ENCODE data around the gene L3MBTL4.
"Not testable (repeated sequence)": the region's sequence is repeated elsewhere in the genome, so short reads cannot be mapped to it uniquely, and the experiment has no call there.

The L3MBTL4 gene

DNA sequence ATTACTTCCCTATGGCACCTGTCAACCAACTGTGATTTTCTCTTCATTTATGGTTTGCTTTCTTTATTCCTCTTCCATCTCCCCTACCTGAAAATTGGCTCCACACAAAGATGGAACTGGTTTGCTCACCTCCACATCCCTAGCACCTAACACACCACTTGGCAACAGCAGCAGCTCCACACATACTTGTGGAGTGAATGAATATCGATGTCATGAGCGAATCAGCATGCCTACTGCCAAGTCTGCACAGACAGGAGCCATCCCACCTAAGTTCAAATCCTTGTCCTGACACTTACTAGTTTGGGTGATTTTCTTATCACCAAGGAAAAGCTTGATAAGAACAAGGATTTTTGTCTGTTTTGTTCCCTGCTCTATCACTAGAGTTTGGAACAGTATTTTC, 328.0 kb downstream of the L3MBTL4 start:
- no peak for DNase-seq

DNA sequence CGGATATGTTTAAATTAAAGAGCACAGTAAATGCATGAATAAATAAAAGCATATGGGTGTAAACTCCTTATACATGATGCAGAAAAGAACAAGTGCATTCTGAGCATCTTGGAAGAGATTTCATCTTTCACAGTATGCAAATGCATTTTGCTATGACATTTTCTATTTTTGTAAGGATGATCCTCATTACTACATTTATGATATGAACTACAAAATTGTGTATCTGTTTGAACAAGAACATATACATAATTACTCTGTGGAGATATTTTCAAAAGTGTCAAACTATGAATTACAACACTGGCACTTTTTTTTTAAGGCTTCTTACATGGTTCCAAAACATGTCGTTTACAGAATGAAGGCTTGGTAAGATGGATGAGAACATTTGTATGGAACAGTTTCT, 335.3 kb downstream of the L3MBTL4 start:
- DNase-seq, result no peak

DNA sequence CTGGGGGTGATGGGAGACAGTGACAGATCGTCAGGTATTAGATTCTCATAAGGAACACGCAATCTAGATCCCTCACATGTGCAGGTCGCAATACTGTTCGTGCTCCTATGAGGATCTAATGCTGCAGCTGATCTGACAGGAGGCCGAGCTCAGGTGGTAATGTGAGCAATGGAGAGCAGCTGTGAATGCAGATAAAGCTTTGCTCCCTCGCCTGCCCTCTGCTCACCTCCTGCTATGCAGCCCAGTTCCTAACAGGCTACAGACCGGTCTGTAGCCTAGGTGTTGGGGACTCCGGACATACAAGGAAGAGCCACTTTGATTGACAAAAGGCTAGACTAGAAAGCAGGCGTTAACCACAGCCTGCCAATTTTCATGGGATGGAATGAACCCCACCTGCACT, 335.8 kb downstream of the L3MBTL4 start:
- DNase-seq, result no peak

DNA sequence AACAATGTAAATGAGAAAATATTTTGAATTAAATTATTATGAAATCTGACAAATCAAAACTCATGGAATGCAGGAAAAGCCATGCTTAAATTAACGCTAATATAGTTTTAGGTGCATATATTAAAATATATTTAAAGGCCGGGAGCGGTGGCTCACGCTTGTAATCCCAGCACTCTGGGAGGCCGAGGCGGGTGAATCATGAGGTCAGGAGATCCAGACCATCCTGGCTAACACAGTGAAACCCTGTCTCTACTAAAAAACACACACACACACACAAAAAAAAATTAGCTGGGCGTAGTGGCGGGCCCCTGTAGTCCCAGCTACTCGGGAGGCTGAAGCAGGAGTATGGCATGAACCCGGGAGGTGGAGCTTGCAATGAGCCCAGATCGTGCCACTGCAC, 342.3 kb downstream of the L3MBTL4 start:
- DNase-seq, result not testable (repeated sequence)

DNA sequence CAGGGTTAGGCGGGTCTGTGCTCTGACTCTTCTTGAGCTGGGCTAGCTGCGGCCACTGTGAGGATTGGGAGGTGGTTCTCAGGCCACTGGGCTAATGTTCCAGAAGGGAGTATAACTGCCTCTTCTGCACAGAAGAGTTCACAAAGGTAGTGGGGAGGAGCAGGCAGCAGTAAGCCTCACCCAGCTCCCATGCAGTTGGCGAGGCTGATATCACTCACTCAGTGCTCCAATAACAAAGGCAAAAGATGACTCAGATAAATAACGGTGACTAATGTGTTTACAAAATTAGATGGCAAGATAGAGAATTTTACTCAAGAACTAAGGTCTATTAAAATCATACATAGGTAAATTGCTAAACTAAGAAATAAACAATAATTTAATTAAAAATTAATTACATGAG, 345.2 kb downstream of the L3MBTL4 start:
- DNase-seq, result no peak

DNA sequence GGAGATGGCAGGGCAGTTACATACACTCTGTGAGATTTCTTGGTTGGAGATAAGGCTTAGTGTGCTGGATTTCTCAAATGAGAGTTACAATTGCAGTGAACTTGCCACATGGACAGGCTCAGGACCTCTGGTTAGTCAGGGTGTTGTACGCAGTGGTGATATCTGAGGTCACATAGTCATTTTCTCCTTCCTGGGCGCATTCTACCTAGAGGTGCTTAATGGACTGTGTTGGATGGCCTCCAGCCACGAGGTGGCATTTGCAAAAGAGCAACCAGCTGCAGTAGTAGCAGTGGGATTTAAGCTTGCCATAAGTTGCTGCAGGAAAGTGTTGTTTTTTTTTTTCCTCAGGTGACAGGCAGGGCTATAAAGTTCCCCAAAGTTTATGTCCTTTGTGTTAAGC, 345.6 kb downstream of the L3MBTL4 start:
- DNase-seq, result no peak

DNA sequence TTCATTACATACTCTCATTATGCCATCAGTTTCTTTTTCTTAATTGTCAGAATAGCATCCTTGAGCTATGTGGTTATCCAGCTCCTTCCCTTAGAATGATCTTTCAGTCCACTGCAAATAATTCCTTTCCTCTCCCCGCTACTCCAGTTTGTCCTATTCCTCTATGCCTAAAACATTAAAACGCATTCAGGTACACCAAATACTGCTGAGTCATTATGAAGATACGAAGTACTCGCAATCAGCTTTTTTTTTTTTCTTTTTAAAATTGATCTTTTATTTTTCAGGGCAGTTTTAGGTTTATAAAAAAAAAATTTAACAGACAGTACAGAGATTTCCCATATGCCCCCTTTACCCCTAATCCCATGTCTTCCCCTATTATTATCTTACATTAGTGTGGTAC, 354.6 kb downstream of the L3MBTL4 start:
- DNase-seq, result no peak

DNA sequence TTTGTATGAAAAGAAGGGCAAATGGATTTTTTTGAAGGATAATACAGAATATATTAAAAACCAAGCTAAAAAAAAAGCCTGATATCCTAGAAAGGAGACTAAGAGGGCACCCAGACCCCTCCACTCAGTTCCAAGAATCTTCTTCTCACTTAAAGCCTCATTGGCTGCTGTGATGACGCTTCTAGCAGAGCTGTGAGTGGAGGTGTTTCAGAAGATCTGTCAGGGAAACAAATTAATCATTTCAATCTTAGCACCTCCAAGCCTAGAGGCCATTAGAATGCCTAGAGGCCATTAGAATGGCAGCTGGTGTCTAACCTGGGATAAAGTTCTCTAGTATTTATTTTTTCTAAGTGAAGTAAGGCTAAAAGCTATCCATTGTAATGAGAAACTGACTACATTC, 355.2 kb downstream of the L3MBTL4 start:
- DNase-seq, result no peak

DNA sequence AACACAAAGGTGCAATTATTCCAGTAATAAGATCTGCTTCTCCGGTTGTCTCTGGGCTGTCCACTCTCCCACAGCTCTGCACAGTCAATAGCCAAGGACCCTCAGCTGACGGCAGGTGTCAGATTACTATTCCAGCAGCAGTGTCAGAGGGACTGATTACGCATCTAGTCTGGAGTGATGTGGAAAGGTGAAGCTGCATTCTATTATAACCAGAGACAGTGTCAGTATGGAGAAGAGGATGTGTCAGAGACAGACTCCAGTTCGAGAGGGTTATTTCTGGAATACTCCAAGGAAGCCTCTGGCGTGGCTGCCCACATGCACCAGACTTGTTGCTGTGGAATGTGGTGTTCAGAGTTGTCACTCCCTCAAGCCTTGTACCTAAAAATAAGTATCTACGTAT, 355.8 kb downstream of the L3MBTL4 start:
- DNase-seq, result peak; percentile 34 to 66

DNA sequence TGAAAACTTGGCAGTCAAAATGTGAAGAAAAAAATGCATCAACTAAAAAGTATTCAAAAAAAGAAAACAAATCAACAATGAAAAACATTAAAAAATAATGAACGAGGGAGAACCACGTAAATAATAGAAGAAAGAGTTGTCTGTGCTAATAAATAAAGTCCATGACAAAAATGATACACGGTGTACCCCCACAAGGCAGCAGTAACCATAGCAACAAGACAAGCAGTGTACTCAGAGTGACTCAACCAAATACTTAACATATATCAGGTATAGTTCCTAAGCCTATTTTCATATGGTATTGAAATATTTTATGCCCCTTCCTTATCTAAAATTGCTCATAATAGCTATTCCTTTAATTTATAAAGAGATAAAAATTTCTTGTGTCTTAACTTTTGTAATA, 357.1 kb downstream of the L3MBTL4 start:
- no peak for DNase-seq

DNA sequence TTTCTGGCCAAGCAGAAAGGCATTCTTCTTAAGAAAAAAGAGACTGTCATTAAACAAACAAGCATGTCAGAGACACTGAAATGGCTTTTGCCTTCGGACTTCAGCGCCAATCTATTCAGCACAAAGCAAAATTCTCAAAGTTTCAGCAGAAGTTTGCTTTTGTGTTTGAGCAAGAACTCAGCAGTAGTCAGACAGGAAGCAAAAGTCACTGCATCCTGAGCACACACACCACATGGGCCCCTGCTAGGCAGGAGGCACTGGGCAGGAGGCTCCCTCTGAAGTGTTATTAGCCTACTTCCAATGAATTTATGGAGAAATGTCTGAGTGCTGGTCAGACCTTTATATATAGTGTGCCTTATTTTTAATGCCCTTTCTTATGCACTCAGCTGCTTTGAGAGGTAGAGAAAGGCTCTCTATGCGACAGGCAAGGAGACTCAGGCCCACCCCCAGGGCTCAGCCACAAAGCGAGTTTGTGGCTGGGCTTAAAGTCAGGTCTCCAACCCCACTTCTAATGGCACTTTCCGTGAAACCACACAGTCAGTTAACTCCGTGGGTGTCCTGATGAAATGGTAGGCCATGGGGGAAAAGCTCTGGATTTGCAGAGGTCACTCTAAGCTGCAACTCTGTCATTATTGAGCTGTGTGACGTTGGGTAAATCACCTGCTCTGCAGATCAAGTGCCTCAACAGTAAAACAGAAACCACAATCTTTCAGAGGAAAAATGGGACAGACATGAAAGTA, 358.4 kb downstream of the L3MBTL4 start:
- DNase-seq, result no peak

DNA sequence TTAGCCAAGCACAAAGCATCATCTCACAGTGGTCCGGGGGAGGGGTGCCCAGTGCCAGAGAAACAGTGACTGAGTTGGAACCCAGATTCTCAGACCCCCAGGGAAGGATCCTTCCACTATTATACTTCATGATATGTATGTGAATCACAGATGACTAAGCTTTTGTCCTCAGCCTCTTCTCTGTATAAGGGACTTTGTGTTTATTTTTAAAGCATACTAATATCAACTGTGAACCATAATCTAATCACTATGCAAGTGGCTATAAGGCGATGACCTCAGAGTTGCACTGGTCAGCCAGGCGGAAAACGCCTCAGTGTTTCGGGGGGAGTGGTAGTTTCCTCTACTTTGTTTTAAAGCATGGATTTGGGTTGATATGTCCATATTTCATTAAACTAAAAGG, 359.0 kb downstream of the L3MBTL4 start:
- no peak for DNase-seq

DNA sequence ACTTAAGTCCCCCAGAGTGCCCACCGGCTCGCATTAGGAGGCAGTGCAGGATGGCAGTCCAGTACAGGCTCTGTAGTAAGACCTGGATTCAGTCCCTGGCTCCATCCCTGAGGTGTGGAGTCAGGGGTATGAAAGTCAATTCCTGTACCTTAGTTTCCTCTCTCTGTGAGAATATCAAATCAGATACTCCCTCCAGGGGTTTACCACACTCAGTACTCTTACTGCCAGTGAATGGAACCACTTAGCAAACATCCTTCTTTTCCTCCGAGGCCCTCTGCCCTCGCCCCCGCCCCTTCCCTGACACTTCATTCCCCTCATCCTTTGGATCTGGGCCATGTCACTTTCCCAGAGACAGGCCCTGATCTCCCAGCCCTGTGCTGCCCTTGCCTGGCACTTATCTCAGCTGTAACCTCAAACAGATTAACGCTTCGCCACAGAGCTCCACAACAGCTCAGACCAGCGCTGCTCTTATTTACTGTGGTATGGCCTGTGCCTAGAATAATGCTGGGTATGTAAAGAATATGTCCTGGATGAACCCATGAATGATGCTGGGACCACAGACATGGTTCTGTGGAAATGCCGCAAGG, 360.4 kb downstream of the L3MBTL4 start:
- no peak for DNase-seq

DNA sequence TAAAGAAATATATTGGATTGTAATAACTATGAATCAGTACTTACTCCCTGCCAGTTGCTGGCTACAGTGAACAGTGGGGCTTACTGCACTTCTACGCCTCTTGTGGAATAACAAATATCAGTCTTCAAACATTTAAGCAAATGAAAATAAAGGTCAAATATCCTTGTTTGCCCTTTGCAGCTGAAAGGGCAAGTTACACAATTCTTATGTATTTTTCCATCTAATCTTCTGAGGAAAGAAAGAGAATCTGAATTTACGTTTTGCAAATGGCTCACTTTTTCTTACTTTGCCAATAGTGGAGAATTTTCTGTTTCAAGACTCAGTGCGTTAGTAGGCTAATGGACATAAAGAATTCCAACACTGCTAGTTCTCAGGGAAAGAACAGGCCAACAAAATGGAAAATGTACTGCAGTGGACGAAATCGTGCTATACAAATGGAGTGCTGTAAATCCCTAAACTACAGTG, 362.2 kb downstream of the L3MBTL4 start:
- no peak for DNase-seq

DNA sequence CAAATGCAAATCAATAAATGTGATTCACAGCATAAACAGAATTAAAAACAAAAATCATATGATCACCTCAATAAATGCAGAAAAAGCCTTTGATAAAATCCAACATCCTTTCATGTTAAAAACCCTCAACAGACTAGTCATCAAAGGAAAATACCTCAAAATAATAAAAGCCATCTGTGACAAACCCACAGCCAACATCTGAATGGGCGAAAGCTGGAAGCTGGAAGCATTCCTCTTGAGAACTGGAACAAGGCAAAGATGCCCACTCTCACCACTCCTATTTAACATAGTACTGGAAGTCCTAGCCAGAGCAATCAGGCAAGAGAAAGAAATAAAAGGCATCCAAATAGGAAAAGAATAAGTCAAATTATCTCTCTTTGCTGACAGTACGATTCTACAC, 367.1 kb downstream of the L3MBTL4 start:
- DNase-seq, result not testable (repeated sequence)

DNA sequence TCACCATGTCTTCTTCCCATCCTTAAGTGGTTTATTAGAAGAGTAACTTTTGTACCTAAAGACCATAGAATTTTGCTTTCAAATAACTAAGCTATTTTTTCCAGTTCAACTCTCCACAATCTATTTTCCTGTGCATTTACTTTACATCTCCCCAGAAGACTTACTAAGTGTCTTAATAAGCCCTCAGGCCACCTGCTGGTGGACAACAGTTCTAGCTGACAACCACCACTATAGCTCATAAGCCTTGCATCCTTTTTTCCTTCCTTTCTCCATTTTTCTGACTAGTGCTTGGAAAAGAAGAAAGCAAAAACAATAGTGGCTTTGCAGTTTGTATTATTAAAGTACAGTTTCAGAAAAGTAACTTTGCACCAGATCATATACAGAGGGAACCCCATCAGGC, 369.9 kb downstream of the L3MBTL4 start:
- DNase-seq, result no peak

DNA sequence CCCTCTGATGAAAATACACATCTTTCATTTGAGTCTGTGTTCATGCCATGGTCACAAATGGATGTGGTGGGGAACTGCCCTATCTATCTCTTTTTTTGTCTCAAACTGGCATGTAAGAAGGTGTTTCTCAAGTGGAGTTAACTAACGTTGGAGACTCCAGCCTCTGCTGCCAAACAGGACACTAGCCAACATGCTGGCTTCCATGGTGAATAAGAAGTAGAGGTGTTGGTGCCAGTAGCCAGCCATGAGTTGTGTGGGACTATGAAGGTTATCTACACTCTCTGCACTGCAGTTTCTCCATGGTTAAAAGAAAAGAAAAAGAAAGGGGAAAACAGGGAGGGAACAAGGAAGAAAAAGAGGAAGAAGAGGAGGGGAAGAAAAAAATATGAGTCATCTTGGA, 370.4 kb downstream of the L3MBTL4 start:
- DNase-seq, result no peak

DNA sequence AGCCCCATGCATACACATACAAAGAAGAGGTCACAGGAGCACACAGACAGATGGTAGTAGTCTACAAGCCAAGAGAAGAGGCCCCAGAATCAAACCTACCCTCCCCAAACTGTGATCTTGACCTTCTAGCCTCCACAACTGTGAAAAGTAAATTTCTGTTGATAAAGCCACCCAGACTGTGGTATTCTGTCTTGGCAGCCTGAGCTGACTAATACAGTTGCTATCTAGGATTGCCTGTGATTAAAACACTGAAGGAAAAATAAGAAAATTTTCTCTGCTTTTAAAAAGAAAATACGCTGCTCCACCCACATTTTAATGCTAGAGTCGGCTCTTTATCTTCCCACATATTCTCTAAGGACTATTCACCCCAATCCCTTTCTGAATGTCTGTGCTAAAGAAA, 375.7 kb downstream of the L3MBTL4 start:
- no peak for DNase-seq

DNA sequence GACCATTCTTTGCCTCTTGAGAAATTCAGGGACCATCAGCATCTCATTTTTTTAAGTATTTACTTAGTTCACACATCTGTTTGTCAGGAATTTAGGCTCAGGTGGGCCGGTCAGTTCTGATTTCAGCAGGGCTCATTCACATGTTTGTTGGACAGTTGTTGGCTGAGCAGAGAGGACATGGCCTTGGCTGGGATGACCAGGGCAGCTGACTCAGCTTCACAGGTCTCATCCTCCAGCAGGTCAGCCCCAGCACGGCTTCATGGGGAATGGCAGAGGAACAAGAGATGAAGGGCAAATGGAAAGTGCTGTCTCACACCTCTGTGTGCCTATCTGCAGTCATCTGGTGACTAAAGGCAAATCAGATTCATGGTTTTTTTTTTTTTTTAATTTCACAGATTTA, 383.3 kb downstream of the L3MBTL4 start:
- DNase-seq, result no peak

DNA sequence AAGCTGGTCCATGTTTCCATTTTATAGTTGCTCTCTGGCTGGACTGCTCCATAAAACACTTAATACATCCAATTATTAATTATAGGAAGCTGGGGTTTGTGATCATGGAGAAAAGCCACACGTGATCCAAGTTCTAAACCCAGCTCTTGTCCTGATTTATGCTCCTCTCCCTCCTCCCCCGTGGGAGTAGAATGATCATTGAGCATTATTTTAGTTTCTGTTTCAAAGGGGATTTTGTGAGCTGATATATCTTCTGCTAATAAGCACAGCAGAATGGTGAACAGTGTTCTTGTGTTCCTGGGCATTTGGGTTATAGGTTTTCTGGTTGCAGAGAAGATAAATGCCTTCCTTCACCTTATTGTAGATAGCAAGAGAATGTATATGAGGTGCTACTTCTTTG, 383.7 kb downstream of the L3MBTL4 start:
- DNase-seq, result no peak

DNA sequence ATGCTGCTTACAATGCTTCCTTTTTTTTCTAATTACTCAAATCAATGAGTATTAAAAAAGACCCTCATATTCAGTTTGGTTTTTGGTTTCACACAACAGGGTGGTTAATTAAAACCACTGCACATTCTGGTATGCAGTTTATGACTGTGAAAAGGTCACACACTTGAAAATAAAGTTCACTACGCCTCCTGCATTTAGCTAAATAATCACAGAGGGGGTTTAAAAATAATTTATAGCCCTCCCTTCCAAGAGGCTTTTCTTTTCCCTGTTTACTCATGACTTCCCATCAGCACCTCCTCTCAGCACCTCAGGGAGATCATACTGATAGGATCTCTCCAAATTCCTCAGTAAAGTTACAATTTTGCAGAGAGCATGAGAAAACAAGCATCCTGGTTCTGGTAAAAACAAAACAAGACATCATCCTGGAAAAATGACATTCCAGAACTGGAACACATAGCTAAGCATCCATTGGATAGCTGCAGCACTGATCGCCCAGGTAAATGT, 389.9 kb downstream of the L3MBTL4 start:
- no peak for DNase-seq

DNA sequence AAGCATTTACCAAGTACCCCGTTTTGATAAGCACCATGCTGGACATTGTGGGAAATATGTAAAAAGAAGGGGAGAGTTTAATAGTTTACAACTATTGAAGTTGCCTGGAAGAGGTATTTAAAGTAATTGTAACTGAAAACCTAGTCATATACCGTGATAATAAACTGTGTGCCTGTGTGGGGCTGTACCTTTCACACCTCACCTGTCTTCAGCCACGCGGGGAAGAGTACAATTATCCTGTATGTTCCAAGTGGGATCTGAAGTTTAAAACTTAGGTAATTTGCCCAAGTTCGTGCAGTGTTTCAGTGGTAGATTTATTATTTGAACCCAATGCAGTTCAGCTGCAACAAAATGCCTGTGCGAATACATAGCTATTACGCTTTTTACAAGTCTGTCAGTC, 391.2 kb downstream of the L3MBTL4 start:
- no peak for DNase-seq

DNA sequence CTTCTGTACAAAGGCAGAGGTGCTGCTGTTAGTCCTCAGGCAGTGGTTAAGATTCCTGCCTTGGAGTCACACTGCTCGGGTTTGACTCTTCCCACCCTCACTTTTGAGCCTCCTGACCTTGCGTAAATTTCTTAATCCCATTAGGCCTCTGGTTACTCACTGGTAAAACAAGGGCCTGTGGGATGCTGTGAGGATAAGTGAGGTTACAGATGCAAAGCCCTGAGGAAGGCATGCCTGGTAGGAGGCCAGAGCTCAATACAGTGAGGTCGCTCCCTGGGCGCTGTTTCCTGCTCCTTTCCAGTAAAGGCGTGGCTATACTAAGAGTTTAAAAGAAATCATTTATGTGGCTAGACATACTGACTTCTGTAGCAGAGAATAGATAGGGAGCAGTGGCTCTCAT, 391.9 kb downstream of the L3MBTL4 start:
- DNase-seq, result no peak

DNA sequence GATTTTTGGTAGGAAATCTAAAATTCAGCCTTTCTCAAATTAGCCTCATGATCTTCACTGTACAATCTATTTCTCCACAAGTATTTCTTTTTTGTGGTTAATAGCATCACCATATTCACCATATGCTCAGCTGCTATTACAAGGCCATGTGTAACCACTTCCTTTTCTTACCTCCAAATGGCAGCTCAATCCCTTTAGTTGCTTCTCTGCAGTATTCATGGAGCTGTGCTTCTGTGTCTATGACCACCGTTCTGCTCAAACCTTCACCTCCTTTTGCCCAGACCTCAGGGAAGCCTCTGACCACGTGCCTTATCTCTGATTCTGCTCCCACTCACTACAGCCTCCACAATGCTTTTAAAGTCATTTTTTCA, 392.7 kb downstream of the L3MBTL4 start:
- no peak for DNase-seq

All from NCI-H526 (cell line).